Stimulated activated CD8-positive, alpha-beta memory T cell treated with anti-CD3 and anti-CD28 coated beads, Interleukin-12 subunit alpha, Interleukin-12 subunit beta, amount 100 ng/mL, for 4 hours (primary cell): ENCODE measurements around the gene SAMMSON.

ENCODE experiments used
- DNase-seq: peaks from one replicate; pipeline ENCODE4 v3.0.0-alpha.2; 2020; ENCODE audit warnings: low read depth

SAMMSON gene

DNA sequence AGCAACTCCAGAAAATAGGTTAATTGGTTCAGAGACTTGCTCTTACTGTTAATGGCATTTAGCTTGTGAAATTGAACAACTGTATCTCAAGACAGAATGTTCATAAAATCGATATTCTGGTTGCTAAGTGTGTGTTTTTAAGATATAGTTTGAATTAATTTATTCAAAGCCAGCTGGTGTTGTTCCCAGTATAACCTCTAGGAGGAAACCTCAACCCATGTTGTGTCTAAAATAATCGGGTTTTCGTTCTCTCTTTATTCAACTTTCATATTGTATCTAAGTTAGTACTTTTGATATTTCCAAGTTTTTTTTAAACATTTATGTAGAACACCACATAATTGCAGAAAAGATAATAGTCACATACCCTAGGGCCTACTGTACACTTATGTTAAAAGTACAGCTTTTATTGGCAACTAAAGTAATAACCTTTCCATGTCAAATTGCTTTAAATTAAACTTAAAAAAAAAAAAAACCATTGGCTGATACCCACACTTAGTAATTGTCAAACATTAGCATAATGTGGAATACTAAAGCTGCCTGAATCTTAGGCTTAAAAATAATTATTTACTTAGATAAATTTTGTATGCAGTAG, 90.9 kb downstream of the SAMMSON start:
- DNase-seq = no peak

DNA sequence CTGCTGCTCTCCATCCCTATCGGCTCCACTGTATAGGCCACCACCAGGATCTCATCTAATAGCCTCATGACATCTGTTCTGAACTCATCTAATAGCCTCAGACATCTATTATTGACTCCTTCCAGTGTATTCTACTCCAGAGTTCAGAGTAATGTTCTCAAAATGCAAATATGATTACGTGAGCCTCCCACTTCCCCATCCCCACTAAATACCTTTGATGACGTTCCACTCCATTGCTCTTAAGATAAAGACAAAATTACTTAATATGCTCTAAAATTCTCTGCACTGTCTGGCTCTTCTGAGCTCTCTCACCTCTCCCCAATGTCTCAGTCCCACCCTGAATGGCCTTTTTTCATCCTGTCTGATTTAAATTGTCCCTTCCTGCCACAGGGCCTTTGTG, 94.7 kb downstream of the SAMMSON start:
- no peak for DNase-seq

DNA sequence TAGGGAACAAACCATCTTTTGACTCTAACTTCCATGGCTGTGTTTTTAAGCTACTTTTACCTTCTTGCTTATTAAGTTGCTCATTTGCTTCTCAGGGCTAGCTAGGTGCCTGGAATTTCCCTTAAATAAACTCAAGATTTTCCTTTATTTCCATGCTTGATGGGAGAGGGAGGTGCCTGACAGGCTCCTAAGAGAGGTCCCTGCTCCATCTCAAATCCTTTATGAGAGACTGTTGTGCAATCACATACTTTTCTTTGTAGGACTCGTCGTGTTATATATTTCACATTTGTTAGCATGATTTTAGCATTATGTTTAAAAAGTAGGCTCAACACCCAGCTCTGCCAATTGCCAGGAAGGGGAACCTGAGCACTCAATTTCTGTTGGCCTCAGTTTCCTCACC, 95.7 kb downstream of the SAMMSON start:
- DNase-seq = no peak

DNA sequence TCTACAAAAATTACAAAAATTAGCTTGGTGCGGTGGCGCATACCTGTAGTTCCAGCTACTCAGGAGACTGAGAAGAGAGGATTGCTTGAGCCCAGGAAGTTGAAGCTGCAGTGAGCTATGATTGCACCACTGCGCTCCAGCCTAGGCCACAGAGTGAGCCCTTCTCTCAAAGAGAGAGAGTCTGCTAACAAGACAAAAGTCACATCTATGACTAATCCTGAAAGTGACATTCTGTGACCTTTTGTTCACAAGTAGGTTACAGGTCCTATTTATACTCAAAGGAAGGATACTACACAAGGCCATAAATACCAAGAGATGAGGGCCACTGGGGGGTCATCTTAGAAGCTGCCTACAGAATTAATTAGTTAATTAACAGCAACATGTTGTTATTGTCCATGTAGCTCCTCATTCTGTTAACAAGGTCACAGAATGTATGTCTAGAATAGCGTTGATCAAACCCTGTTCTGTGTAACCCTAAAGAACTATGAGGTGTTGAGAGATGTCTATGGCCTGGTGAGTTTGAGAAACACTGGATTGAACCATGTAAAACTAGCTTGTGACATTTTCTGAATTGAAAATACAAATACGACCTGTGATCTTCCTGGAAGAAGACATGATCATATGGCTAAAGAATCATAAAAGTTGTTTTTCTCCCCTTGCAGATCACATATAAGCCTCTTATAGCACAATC, 97.0 kb downstream of the SAMMSON start:
- no peak for DNase-seq

DNA sequence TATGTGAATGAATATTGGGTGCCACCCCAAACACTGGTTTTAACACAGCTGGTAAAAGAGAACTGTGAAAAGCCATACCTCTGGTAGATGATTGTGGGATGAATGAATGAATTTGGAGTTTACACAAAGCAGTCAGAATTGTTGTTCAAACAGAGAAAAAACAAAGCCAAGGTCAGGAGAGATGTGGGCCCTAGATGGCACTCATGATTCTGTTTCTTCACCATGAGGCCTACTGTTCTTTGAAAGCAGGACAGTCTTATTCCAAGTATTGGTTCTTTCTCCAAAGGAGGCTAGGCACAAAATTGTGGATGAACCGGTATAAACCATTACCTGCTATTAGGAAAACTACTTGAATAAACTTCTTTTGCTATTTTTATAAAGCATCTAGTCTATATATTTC, 97.6 kb downstream of the SAMMSON start:
- no peak for DNase-seq

DNA sequence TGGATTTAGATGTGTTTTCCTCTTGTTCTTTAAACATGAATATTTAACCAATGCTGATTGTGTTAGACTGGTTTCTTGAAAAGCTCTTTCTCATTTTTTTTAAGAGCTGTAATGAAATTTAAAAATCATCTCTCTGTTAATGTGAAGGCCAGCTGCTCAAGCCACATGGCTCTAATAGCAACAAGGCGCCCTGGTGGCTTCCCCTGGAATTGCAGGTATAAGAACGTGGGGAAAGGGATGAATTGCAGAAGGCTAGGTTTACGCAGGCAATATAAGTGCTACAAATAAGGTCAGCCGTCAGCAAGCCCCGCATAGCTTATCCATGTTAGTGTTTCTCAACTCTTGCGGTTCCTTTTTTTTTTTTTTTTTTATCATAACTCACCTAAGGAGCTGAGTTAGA, 108.5 kb downstream of the SAMMSON start:
- DNase-seq = no peak

DNA sequence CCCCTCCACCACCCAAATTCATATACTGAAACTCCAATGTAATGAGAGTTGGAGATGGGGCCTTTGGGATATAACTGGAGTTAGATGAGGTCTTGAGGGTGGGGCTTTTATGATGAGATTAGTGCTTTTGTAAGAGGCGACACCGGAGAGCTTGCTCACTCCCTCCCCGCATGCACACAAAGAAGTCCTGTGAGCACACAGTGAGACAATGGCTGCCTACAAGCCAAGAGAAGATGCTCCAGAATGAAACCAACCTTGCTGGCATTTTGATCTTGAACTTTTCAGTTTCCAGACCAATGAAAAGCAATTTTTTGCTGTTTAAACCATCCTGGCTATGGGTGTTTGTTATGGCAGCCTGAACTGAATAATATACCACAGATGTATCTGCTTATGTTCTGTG, 109.0 kb downstream of the SAMMSON start:
- DNase-seq = no peak

DNA sequence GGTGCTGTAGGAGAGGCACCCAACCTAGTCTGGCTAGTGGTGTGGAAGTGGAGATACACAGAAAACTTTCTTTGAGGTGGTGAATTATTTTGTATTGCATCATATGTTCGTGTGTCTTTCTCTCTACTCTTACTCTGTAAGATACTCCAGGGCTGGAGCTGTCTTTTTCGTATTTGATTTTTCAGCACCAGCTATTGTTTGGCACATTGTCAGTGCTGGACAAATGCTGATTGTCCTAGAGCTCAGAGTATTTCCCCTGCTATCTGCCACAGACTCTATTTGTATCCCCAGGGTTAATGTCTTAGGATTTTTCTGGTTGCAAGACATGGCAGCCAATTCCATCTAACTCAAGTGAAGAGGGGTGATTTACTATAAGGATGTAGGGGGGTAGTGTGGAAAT, 110.5 kb downstream of the SAMMSON start:
- no peak for DNase-seq

DNA sequence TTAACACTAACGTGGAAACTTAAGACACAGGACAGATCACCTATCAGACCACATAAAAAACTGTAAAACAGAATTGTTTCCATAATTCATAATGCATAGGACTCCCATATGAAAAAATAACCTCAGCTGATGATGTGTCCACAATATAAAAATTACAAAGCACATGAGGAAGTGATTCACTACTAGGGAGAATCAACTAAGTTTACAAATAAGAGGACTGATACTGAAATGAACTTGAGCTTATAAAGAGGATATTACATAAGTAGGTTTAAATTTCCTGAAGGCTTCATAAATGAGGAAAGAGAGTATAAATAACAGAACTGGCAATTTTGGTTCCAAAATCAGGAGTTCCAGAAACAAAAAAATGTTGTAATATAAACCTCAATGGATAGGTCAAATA, 111.9 kb downstream of the SAMMSON start:
- DNase-seq = no peak

DNA sequence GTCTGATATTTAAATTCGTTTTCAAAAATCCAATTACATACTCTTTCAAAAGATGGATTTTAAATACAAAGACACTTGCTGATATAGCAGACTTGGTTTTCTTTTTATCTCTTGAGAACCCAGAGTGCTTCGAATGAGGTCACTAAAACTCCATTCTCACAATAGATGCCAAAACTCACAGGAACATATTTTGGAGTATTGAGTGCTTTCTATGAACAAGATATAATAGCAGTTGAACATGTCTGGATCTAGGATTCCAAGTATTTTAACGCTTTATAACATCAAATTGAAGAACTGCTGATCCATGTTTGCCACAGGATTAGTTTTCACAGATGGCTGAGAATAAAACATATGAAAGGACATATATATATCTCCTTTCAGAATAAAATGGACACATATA, 113.2 kb downstream of the SAMMSON start:
- no peak for DNase-seq

DNA sequence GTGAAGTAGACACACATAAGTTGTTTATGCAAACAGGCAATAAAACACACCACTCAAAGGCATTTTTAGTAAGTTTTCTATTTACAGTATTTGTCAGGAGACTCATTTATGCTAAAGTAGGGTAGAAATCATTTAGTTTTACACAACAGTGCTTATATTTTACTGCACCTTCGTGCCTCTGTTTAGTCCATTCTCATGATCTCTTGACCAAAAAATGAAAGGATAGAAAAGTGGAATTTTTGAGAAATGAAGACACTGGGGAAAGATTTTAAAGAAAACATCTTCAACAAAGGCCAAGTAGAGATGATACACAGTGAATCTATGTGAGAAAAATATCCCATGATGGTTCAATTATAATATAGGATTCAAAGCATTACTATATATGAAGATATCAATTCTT, 114.9 kb downstream of the SAMMSON start:
- DNase-seq = no peak

DNA sequence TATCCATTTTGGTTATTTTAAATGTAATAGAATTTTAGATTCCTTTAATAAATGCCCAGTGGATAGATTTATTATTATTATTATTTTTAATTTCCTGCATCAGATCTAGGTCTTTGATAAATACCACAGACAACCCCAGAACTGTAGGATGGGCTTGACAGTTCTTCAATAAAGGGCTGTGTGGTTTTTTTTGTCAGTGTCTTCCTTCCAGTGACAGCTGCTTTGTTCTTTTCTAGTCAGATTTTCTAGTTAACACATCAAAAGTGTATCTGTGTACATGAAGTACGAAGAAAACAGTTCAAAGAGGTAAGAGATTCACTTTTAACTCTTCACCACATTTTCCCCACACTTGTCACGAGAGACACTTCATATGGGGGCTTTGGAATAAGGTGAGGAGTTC, 120.3 kb downstream of the SAMMSON start:
- DNase-seq = no peak
